Endothelial cell of umbilical vein (primary cell): ENCODE measurements around the gene FBXL17.

Experiments
- CTCF ChIP-seq, 2 donors: IDR thresholded peaks; 1 replicate in 1 of 2; 2 replicates in 1 of 2; pipeline ENCODE4 v1.5.1; 2011; ENCODE audit warnings: low read length in 2 of 2, mild to moderate bottlenecking in 2 of 2, moderate library complexity in 2 of 2, control low read depth in 1 of 2, inconsistent platforms in 1 of 2, low read depth in 1 of 2; ENCODE audit not compliant: insufficient read depth in 1 of 2; ENCODE audit errors: extremely low read depth in 1 of 2
- EZH2 ChIP-seq: IDR thresholded peaks from 2 replicates; pipeline ENCODE4 v1.6.1; 2012; ENCODE audit warnings: borderline replicate concordance, low read depth, mild to moderate bottlenecking, moderate library complexity, low read length, inconsistent platforms; ENCODE audit not compliant: severe bottlenecking
- FOS ChIP-seq: IDR thresholded peaks from 2 replicates; pipeline ENCODE4 v1.6.1; 2011; ENCODE audit warnings: mild to moderate bottlenecking, low read length, moderate library complexity, borderline replicate concordance; ENCODE audit not compliant: insufficient read depth
- GATA2 ChIP-seq: IDR thresholded peaks from 2 replicates; pipeline ENCODE4 v1.7.0; 2011; ENCODE audit warnings: low read depth, mild to moderate bottlenecking, moderate library complexity, mixed read lengths, low read length; ENCODE audit not compliant: insufficient read length, insufficient read depth
- JUN ChIP-seq: IDR thresholded peaks from 2 replicates; pipeline ENCODE4 v1.6.1; 2011; ENCODE audit warnings: borderline replicate concordance, low read depth; ENCODE audit not compliant: insufficient read length, insufficient read depth
- MAX ChIP-seq: IDR thresholded peaks from 2 replicates; pipeline ENCODE4 v1.6.1; 2011; ENCODE audit not compliant: insufficient read depth, insufficient read length
- MYC ChIP-seq: IDR thresholded peaks from one replicate; pipeline ENCODE4 v1.6.1; 2011; ENCODE audit warnings: mild to moderate bottlenecking, low read depth, low read length
- POLR2A ChIP-seq: IDR thresholded peaks from 2 replicates; pipeline ENCODE4 v1.6.1; 2012; ENCODE audit warnings: low read depth, mild to moderate bottlenecking, control low read depth, low read length
- POLR2AphosphoS5 ChIP-seq: IDR thresholded peaks from 2 replicates; pipeline ENCODE4 v1.6.1; 2012; ENCODE audit warnings: low read depth, mild to moderate bottlenecking, control low read depth, low read length, moderate library complexity; ENCODE audit not compliant: insufficient read depth

GRCh38 chr5:107878661-107879060, 503.2 kb downstream of the FBXL17 start:
- TF ChIP-seq CTCF (IDR thresholded peaks at IDR 0.05; ENCODE audit: extremely low read depth in 1 of 2, insufficient read depth in 1 of 2, low read depth in 1 of 2, low read length in 2 of 2) (no peak), EZH2 (no peak), POLR2AphosphoS5 (no peak), POLR2A (no peak), FOS (no peak), JUN (no peak), MYC (no peak), GATA2 (no peak), MAX (no peak)
